ENCODE measurements around the gene RNF43.

RNF43 gene

GRCh38 chr17:58417300-58418092, at the start of gene RNF43:
Gene RNF43, minus strand, starts transcription at chr17:58417534. Its CDS starts 1,957 bp downstream, at chr17:58415577.
- peak; percentile 100 for DNase-seq (ENCODE audit: low spot score)

DNA sequence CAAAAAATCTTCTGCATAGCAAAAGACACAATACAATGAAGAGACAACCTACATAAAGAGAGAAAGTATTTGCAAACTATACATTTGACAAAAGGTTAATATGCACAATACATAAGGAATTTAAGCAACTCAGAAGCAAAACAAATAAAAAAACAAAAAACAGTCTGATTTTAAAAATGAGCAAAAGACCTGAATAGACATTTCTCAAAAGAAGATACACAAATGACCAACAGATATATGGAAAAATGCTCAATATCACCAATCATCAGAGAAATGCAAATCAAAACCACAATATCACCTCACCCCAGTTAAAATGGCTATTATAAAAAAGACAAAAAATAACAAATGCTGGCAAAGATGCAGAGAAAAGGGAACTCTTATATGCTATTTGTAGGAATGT, 38.2 kb upstream of the RNF43 start:
- no peak for DNase-seq (ENCODE audit: low spot score)

- no peak for DNase-seq (ENCODE audit: low spot score)
These were observed 35.4 kb upstream of the RNF43 start for GRCh38 chr17:58452738-58453137.

- DNase-seq (ENCODE audit: low spot score): peak; percentile 84
These were observed 30.0 kb upstream of the RNF43 start for GRCh38 chr17:58447039-58447975.

DNA sequence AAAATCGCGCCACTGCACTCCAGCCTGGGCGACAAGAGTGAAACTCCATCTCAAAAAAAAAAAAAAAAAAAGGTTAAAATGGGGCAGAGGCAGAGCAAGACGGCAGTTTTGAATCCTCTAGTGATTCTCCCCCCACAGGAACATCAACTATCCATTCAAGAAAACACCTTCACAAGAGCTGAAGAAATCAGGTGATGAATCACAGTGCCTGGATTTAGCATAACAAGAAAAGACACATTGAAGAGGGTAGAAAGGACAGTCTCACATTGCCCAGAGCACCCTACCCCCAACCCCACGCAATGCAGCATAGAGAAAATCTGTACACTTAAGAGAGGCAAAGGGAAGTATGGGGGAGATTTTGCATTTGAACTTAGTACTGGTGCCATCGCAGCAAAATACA, 28.8 kb upstream of the RNF43 start:
- no peak for DNase-seq (ENCODE audit: low spot score)

GRCh38 chr17:58436805-58437239, 19.5 kb upstream of the RNF43 start:
- DNase-seq (ENCODE audit: low spot score): no peak

GRCh38 chr17:58436245-58436644, 18.9 kb upstream of the RNF43 start:
- no peak for DNase-seq (ENCODE audit: low spot score)

DNA sequence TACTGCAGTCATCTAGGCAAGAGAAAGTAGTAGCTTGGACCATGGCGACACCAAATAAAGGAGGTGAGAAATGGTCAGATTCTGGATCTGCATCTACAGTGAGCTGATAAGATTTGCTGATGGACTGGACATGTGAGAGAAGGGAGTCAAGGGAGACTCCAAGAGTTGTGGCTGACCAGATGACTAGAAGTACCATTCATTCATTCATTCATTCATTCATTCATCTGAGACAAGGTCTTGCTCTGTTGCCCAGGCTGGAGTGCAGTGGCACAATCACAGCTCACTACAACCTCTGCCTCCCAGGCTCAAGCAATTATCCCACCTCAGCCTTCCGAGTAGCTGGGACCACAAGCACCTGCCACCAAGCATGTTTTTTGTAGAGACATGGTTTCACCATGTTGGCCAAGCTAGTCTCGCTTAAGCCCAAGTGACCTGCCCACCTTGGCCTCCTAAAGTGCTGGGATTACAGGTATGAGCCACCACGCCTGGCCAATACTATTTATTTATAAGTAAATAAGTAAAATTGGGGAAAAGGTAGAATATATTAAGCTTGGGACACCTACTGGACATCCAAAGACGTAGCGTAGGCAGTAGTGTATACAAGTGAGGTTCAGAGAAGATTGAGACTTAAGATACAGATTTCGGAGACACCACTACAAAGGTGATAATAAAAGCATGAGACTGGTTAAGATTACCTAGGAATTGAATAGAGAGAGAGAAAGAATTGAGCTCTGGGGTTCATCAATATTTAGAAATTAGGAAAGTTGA, 15.7 kb upstream of the RNF43 start:
- no peak for DNase-seq (ENCODE audit: low spot score)

DNA sequence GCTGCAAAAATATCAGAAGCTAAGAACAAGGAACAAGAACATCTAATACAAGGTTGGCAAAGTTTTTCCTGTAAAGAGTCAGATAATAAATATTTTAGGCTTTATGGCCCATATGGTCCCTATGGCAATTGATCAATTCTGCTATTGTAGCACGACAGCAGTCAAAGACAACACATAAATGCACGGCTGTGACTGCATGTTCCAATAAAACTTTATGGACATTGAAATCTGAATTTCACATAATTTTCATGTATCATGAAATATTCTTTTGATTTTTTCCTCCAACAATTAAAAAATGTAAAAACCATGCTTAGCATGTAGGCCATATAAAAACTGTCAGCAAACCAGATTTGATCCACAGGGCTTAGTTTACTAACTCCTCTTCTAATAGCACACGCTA, 10.5 kb upstream of the RNF43 start:
- no peak for DNase-seq (ENCODE audit: low spot score)

DNA sequence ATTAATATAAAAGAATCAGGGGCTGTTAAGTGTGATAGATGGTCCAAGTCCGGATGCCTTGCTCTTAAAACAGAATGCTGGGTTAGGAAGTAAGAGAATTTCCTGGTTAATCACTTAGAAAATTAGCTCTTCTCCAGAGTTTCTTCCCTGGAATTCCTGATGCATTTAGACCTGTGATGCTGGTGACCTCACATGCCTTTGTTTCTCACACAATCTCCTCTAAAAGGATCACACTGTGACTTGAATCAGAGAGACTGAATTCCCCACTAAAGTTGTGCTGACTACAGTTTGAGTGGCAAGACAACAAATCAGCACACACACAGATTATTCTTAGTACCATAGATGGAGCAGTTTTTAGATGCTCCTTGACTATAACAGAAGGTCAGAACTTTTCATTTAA, 4.4 kb upstream of the RNF43 start:
- DNase-seq (ENCODE audit: low spot score): no peak

DNA sequence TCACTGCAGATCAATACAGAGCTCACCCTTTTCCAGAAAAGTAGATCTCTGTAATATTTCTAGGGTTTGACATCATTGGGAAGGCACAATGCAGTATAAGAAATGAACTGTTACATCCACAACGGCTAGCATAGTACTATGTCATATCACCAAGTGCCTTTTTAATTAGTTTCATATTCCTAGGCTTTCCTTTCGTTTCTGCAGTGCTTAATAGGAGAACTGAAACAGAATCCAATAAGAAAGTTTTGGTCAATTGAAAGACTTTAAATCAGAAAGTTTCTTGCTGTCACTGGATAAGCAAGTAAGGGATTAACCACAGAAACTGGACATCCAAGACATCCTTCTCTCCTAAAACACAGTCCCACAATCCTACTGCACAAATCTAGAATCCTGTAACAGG, 3.5 kb upstream of the RNF43 start:
- no peak for DNase-seq (ENCODE audit: low spot score)

- DNase-seq (ENCODE audit: low spot score): no peak
These were observed 416 bp downstream of the RNF43 start for GRCh38 chr17:58416937-58417299.

DNA sequence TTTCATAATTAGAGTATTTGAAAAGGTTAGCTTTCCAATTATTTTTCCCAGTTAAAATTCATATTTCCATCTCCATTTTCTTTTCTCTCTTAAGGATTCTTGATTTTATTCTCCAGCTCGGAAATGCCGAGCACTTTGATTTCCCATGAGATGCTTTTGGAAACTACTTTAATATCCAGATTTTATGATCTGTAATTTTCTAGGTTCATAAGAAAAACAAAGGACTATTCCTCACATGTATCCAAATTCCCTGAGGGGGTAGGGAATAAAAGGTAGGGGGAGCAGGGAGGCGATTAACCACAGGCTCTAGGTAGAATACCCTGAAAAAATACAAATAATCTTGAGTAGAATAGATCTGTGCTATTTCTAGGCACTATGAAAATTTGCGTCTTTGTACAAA, 938 bp downstream of the RNF43 start:
- DNase-seq (ENCODE audit: low spot score): no peak

GRCh38 chr17:58415371-58416055, 1.8 kb downstream of the RNF43 start:
- DNase-seq (ENCODE audit: low spot score): peak; percentile 84

DNA sequence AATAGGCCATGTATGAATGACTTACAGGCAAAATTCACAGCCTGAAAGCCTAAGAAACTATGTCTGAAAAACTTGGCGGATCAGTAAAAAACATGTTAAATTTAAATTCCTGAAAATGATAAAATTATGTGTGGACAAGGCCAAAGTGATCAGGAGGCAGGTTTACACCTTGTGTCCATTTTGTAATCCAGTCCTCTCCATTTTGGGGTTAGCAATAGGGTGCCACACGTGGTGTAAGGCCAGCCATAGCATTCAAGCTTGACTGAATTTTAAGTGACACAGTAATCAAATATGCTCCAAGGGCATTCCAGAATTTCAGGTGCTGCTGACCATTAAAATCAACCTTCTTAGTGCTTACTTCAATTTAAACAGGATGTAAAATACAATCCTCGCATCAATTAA, 2.7 kb downstream of the RNF43 start:
- DNase-seq (ENCODE audit: low spot score): peak; percentile 92

GRCh38 chr17:58413684-58414083, 3.6 kb downstream of the RNF43 start:
- peak; percentile 67 for DNase-seq (ENCODE audit: low spot score)

DNA sequence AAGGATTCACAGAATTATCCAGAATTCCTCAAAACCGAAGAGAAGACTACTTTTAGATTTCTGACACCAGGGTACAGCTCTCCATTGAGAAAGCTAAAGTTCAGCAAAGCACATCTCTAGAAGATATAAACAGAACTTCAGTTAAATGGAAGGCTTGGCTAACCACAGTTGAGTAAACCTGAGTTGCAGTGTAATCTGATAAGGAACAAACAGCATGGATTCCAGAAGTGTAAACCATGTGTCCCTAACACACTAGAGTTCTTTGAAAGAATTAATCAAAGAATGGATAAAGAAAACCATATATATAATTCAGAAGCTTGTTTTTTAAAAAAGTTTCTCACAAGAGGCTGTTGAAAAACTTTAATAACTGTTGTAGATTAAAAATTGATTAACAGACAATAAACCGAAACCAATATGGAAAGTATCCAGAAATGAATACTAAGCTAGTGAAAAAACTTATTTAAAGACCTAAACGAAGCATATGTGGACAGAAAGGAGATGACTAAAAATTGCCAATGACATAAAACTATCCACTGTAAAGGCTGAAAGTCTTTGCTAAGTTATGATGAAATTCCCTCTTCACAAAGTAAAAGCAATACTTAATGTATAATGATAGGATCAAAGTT, 4.3 kb downstream of the RNF43 start:
- peak; percentile 69 for DNase-seq (ENCODE audit: low spot score)

GRCh38 chr17:58412064-58412703, 5.2 kb downstream of the RNF43 start:
- no peak for DNase-seq (ENCODE audit: low spot score)

DNA sequence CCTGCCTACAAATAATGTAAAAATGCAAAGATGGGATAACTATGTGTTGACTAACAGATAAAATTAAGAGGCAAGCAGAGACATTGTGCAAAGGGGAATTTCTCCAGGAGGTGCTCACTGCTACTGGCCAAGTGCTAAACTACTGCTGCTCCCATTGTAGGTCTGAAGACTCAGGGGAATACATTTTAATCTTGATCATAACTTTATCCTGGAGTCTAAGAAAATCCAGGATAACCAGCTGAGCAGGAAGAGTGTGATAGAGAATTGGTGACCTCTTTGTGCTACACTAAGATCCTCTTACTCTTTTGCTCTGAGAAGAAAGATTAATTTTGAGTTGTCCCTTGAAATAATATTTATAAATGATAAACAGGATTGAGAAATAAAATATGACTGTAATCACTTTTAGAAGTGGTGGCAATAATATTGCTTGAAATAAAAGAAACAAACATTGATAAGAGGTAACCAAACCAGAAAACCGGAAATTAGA, 5.9 kb downstream of the RNF43 start:
- no peak for DNase-seq (ENCODE audit: low spot score)

- DNase-seq (ENCODE audit: low spot score): no peak
These were observed 6.5 kb downstream of the RNF43 start for GRCh38 chr17:58410714-58411407.
